ENCODE data around the gene LYPLAL1. TPM values are rescaled to one million over a fixed set of nuclear protein-coding genes. Genes with fewer than 3 reads are reported as not detected.

Gene LYPLAL1
- total RNA-seq, 6 donors from 2014 or later, result 11.7 to 42.7 (median 26.0) TPM

DNA sequence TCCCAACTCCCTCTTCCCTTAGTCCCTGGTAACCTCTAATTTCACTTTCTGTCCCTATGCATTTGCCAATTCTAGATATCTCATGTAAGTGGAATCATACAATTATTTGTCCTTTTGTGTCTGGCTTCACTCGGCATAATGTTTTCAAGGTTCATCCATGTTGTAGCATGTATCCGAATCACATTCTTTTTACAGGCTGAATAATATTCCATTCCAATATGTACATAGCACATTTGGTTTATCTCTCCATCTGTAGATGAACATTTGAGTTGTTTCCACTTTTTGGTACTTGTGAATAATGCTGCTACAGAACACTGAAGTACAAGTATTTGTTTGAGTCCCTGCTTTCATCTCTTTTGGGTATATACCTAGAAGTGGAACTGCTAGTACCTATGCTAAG lies 857 bp upstream of the LYPLAL1 start:
- ATAC-seq (ENCODE audit: low FRiP score in 2 of 2), result no peak
- Histone ChIP-seq H3K27me3 (no peaks in the 10 kb centered on the region), H3K9me3 (no peaks in the 10 kb centered on the region), H3K4me1 (peaks cover 17 to 26% (median 21%) of the 10 kb centered on the region in 4 donors), H3K4me3 (no peak overlapping the region), H3K36me3 (peaks cover 0 to 3% (median 0%) of the 10 kb centered on the region in 4 donors), H3K27ac (no peak overlapping the region)
- WGBS, 2 donors, result 91 to 97% methylated on average over 2 of the region's 2 CpGs
- DNase-seq, result no peak
- TF ChIP-seq, protein P1, sequence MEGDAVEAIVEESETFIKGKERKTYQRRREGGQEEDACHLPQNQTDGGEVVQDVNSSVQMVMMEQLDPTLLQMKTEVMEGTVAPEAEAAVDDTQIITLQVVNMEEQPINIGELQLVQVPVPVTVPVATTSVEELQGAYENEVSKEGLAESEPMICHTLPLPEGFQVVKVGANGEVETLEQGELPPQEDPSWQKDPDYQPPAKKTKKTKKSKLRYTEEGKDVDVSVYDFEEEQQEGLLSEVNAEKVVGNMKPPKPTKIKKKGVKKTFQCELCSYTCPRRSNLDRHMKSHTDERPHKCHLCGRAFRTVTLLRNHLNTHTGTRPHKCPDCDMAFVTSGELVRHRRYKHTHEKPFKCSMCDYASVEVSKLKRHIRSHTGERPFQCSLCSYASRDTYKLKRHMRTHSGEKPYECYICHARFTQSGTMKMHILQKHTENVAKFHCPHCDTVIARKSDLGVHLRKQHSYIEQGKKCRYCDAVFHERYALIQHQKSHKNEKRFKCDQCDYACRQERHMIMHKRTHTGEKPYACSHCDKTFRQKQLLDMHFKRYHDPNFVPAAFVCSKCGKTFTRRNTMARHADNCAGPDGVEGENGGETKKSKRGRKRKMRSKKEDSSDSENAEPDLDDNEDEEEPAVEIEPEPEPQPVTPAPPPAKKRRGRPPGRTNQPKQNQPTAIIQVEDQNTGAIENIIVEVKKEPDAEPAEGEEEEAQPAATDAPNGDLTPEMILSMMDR (IDR thresholded peaks at IDR 0.05), result no peak
- TF ChIP-seq POLR2A (IDR thresholded peaks at IDR 0.05) (no peak), POLR2AphosphoS5 (IDR thresholded peaks at IDR 0.05) (no peak), EP300 (IDR thresholded peaks at IDR 0.05) (no peak)

DNA sequence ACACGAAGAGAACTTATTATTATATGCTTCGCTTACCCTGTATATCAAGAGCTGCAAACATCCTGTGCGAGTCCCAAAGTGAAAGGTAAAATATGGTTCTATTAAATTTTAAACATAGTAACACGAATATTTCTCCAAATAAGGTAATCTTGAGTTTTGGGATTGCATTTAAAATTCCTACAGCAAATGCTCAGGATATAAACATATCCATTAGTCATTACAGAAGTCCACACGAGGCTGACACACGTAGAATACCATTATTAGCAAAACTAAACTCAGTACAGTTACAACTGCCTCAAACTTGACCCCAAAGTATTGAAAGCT lies 282 bp upstream of the LYPLAL1 start:
- peak overlapping the region in 3 of 4 donors; percentile 66 to 80 (median 71) for H3K4me3 ChIP-seq

DNA sequence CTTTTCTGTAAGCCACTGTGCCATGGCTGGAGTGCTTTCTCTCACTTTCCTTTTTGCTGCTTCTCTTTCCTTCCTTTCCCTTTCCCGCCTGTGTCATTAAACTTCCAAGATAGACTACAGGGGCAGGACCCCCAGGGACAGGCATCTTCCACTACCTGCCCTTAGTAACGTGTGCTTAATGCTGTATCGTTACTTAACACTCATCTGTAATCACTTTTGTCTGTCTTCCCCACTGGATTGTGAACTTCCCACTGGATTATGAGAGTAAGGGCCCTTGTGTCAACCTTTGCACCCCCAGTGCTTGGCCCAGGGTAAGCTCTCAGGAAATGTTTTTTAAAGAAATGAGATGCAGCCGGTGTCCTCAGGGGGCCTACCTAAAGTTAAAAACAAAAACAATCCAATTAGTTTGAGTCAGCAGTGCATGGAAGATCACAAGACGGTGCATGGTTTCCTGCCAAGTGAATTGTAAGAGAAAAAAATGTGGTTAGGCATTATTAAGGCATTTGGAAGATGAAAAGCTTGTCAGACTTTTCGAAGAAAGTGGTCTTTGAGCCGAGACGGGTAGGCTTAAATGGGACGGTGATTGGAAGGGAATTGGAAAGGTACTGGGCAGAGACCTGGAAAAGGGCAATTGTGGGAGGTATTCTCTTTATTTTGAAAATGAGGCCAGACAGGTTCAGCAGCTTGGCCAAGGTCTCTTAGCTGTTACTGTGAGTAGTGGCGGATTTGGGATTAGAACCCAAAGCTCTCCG lies 958 bp downstream of the LYPLAL1 start:
- no peak for DNase-seq
- peaks cover 25 to 32% (median 28%) of the 10 kb centered on the region in 4 donors for H3K4me1 ChIP-seq
- H3K36me3 ChIP-seq, result peaks cover 0 to 3% (median 0%) of the 10 kb centered on the region in 4 donors
- no peaks in the 10 kb centered on the region for H3K9me3 ChIP-seq
- TF ChIP-seq, protein P1 (IDR thresholded peaks at IDR 0.05), result no peak
- TF ChIP-seq POLR2A (IDR thresholded peaks at IDR 0.05) (no peak), EP300 (IDR thresholded peaks at IDR 0.05) (no peak), POLR2AphosphoS5 (IDR thresholded peaks at IDR 0.05) (no peak)
- ATAC-seq (ENCODE audit: low FRiP score in 2 of 2), result peak in 1 of 2 donors; percentile 28
- 32 to 33% methylated on average over 11 of the region's 11 CpGs for WGBS, 2 donors
- peak overlapping the region; percentile 88 to 94 (median 92) for H3K27ac ChIP-seq
- no peaks in the 10 kb centered on the region for H3K27me3 ChIP-seq
- H3K4me3 ChIP-seq, result peak overlapping the region; percentile 66 to 80 (median 74)

More for the DNA sequence above, 282 bp upstream of the LYPLAL1 start:
- TF ChIP-seq, protein P1 (IDR thresholded peaks at IDR 0.05), result no peak
- TF ChIP-seq POLR2A (IDR thresholded peaks at IDR 0.05) (no peak), POLR2AphosphoS5 (IDR thresholded peaks at IDR 0.05) (no peak), EP300 (IDR thresholded peaks at IDR 0.05) (no peak)
- Histone ChIP-seq H3K27me3 (no peaks in the 10 kb centered on the region), H3K27ac (peak overlapping the region; percentile 88 to 94 (median 92)), H3K4me1 (peaks cover 17 to 26% (median 23%) of the 10 kb centered on the region in 4 donors), H3K36me3 (peaks cover 0 to 3% (median 0%) of the 10 kb centered on the region in 4 donors), H3K9me3 (no peaks in the 10 kb centered on the region)
- ATAC-seq (ENCODE audit: low FRiP score in 2 of 2) (no peak), DNase-seq (no peak)
- 36 to 38% methylated on average over 6 of the region's 6 CpGs for WGBS, 2 donors

DNA sequence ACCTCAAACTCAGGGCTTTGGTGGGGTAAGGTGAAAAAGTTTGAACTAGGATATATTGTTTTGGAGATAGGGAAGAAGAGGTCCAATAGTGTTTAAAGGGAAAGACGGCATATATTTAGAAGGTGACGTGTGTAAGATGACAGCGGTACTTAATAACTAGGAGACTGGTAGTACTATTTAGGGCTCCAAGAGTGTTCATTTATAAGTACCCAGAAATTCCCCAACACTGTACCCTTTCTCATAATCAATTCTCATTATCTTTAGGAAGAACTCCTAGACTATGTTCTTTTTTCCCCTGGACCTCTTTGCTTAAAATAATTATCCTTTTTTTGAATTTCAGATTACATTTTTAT lies 1.5 kb downstream of the LYPLAL1 start:
- Histone ChIP-seq H3K4me1 (peaks cover 25 to 34% (median 29%) of the 10 kb centered on the region in 4 donors), H3K27me3 (no peaks in the 10 kb centered on the region), H3K9me3 (no peaks in the 10 kb centered on the region), H3K27ac (peak overlapping the region; percentile 88 to 94 (median 92)), H3K36me3 (peaks cover 0 to 6% (median 2%) of the 10 kb centered on the region in 4 donors), H3K4me3 (peak overlapping the region in 3 of 4 donors; percentile 66 to 80 (median 71))
- ATAC-seq (ENCODE audit: low FRiP score in 2 of 2), result no peak
- TF ChIP-seq, protein P1 (IDR thresholded peaks at IDR 0.05), result no peak
- TF ChIP-seq EP300 (IDR thresholded peaks at IDR 0.05) (no peak), POLR2A (IDR thresholded peaks at IDR 0.05) (no peak), POLR2AphosphoS5 (IDR thresholded peaks at IDR 0.05) (no peak)
- DNase-seq, result no peak
- 65 to 66% methylated on average over 3 of the region's 3 CpGs for WGBS, 2 donors
